Thymus (tissue), 11 donors: ENCODE data around the gene YBX2. TPM values are rescaled to one million over a fixed set of nuclear protein-coding genes. Genes with fewer than 3 reads are reported as not detected.

Experiments
- DNase-seq, 9 donors: peaks; one replicate each; pipeline ENCODE4 v3.0.0-alpha.2; 2013; ENCODE audit warnings: low spot score in 9 of 9, low read depth in 6 of 9, missing footprints in 1 of 9
- H3K27ac ChIP-seq, 2 donors: one replicate each; pipeline ENCODE4 v1.5.1; 2013; ENCODE audit warnings: control low read depth in 1 of 2, low read depth in 1 of 2, low read length in 1 of 2, mild to moderate bottlenecking in 1 of 2, moderate library complexity in 1 of 2
- H3K27me3 ChIP-seq, 2 donors: one replicate each; pipeline ENCODE4 v1.5.1; 2013; ENCODE audit warnings: low read length in 1 of 2; ENCODE audit not compliant: control insufficient read depth in 2 of 2, insufficient read depth in 1 of 2
- H3K36me3 ChIP-seq, 2 donors: one replicate each; pipeline ENCODE4 v1.5.1; 2013; ENCODE audit warnings: low read length in 1 of 2, mild to moderate bottlenecking in 1 of 2, moderate library complexity in 1 of 2; ENCODE audit not compliant: control insufficient read depth in 2 of 2, insufficient read depth in 2 of 2
- H3K4me1 ChIP-seq, 2 donors: one replicate each; pipeline ENCODE4 v1.5.1; 2013; ENCODE audit warnings: low read length in 2 of 2; ENCODE audit not compliant: control insufficient read depth in 2 of 2, insufficient read depth in 2 of 2
- H3K4me3 ChIP-seq, 2 donors: one replicate each; pipeline ENCODE4 v1.5.1; 2013; ENCODE audit warnings: low read length in 2 of 2, control low read depth in 1 of 2, mild to moderate bottlenecking in 1 of 2
- H3K9me3 ChIP-seq, 2 donors: one replicate each; pipeline ENCODE4 v1.5.1; 2013; ENCODE audit warnings: low read length in 1 of 2, mild to moderate bottlenecking in 1 of 2; ENCODE audit not compliant: control insufficient read depth in 2 of 2, insufficient read depth in 1 of 2
- WGBS: extraction: QIAGEN DNeasy Blood & Tissue Kit; methylation state at CpG from one replicate; pipeline ENCODE4 v1.1.7; 2013; 5-methylcytosine and 5-hydroxymethylcytosine counted together
- polyA plus RNA-seq: library from polyadenylated mRNA; stranded (reverse); fragments of 200-250 nt; gene quantifications from one replicate; pipeline ENCODE4 v1.2.3, GENCODE V29; 2013
- total RNA-seq: library from RNA; stranded (reverse); fragments of 120-200 nt; gene quantifications from one replicate; pipeline ENCODE4 v1.2.4, GENCODE V29; 2013
- donor health status: healthy.

The YBX2 gene
- total and polyA plus RNA-seq, 2 donors, result 0.48 to 0.66 TPM

- 94% methylated on average over 11 of the region's 11 CpGs for WGBS
- peaks cover 29 to 85% of the 10 kb centered on the region in 2 donors for H3K27me3 ChIP-seq
Observed at GRCh38 chr17:7293159-7293558, 1.3 kb downstream of the YBX2 start.

GRCh38 chr17:7292729-7293128, 1.7 kb downstream of the YBX2 start:
- no peak for DNase-seq
- Histone ChIP-seq H3K4me1 (peaks cover 24 to 38% of the 10 kb centered on the region in 2 donors), H3K27ac (no peak overlapping the region), H3K27me3 (peaks cover 29 to 87% of the 10 kb centered on the region in 2 donors), H3K9me3 (no peaks in the 10 kb centered on the region), H3K4me3 (no peak overlapping the region), H3K36me3 (no peaks in the 10 kb centered on the region)
- 46% methylated on average over 6 of the region's 6 CpGs for WGBS

More at GRCh38 chr17:7293159-7293558, 1.3 kb downstream of the YBX2 start:
- H3K9me3 ChIP-seq, result no peaks in the 10 kb centered on the region
- H3K36me3 ChIP-seq, result no peaks in the 10 kb centered on the region
- H3K27ac ChIP-seq, result no peak overlapping the region
- peaks cover 24 to 38% of the 10 kb centered on the region in 2 donors for H3K4me1 ChIP-seq
- DNase-seq, result no peak
- H3K4me3 ChIP-seq, result no peak overlapping the region

- Histone ChIP-seq H3K27ac (no peak overlapping the region), H3K27me3 (peaks cover 29 to 90% of the 10 kb centered on the region in 2 donors), H3K9me3 (no peaks in the 10 kb centered on the region), H3K4me1 (peaks cover 24 to 38% of the 10 kb centered on the region in 2 donors), H3K4me3 (no peak overlapping the region), H3K36me3 (no peaks in the 10 kb centered on the region)
- DNase-seq, result no peak
- WGBS, result 95% methylated on average over 2 of the region's 2 CpGs
Observed at GRCh38 chr17:7292194-7292593, 2.2 kb downstream of the YBX2 start.

GRCh38 chr17:7290685-7291084, 3.8 kb downstream of the YBX2 start:
- 95% methylated on average over 11 of the region's 11 CpGs for WGBS
- no peak for DNase-seq
- no peaks in the 10 kb centered on the region for H3K9me3 ChIP-seq

GRCh38 chr17:7290166-7290565, 4.3 kb downstream of the YBX2 start:
- 96% methylated on average over 19 of the region's 19 CpGs for WGBS
- Histone ChIP-seq H3K4me3 (no peak overlapping the region), H3K36me3 (no peaks in the 10 kb centered on the region), H3K9me3 (no peaks in the 10 kb centered on the region), H3K4me1 (peaks cover 14 to 23% of the 10 kb centered on the region in 2 donors), H3K27me3 (peaks cover 27 to 88% of the 10 kb centered on the region in 2 donors), H3K27ac (no peak overlapping the region)
- DNase-seq, result no peak

More at GRCh38 chr17:7290685-7291084, 3.8 kb downstream of the YBX2 start:
- H3K4me1 ChIP-seq, result peaks cover 16 to 27% of the 10 kb centered on the region in 2 donors
- no peak overlapping the region for H3K27ac ChIP-seq
- no peaks in the 10 kb centered on the region for H3K36me3 ChIP-seq
- H3K4me3 ChIP-seq, result no peak overlapping the region
- peaks cover 28 to 88% of the 10 kb centered on the region in 2 donors for H3K27me3 ChIP-seq

GRCh38 chr17:7289256-7290032, 5.0 kb downstream of the YBX2 start:
- Histone ChIP-seq H3K27me3 (peaks cover 27 to 89% of the 10 kb centered on the region in 2 donors), H3K27ac (no peak overlapping the region), H3K4me1 (peaks cover 8 to 17% of the 10 kb centered on the region in 2 donors), H3K9me3 (no peaks in the 10 kb centered on the region), H3K4me3 (no peak overlapping the region), H3K36me3 (no peaks in the 10 kb centered on the region)
- no peak for DNase-seq
- WGBS, result 92% methylated on average over 18 of the region's 18 CpGs

GRCh38 chr17:7285679-7286078, 8.8 kb downstream of the YBX2 start:
- WGBS, result 98% methylated on average over 12 of the region's 12 CpGs
- peaks cover 19% of the 10 kb centered on the region in 2 donors for H3K4me1 ChIP-seq
- no peaks in the 10 kb centered on the region for H3K36me3 ChIP-seq
- DNase-seq, result no peak
- H3K9me3 ChIP-seq, result peaks cover 0 to 12% of the 10 kb centered on the region in 2 donors
- H3K27ac ChIP-seq, result no peak overlapping the region
- H3K27me3 ChIP-seq, result peaks cover 34 to 90% of the 10 kb centered on the region in 2 donors
- no peak overlapping the region for H3K4me3 ChIP-seq

GRCh38 chr17:7284911-7285310, 9.5 kb downstream of the YBX2 start:
- DNase-seq, result no peak
- peaks cover 19 to 24% of the 10 kb centered on the region in 2 donors for H3K4me1 ChIP-seq
- no peak overlapping the region for H3K27ac ChIP-seq
- no peaks in the 10 kb centered on the region for H3K36me3 ChIP-seq
- no peak overlapping the region for H3K4me3 ChIP-seq
- peaks cover 33 to 90% of the 10 kb centered on the region in 2 donors for H3K27me3 ChIP-seq
- H3K9me3 ChIP-seq, result peaks cover 0 to 13% of the 10 kb centered on the region in 2 donors
- 98% methylated on average over 16 of the region's 16 CpGs for WGBS

- Histone ChIP-seq H3K36me3 (no peaks in the 10 kb centered on the region), H3K27ac (no peak overlapping the region), H3K9me3 (peaks cover 0 to 13% of the 10 kb centered on the region in 2 donors), H3K4me1 (peaks cover 19 to 24% of the 10 kb centered on the region in 2 donors), H3K4me3 (no peak overlapping the region), H3K27me3 (peaks cover 33 to 88% of the 10 kb centered on the region in 2 donors)
- no peak for DNase-seq
- WGBS, result 84% methylated on average over 18 of the region's 18 CpGs
Observed at GRCh38 chr17:7283471-7284216, 10.8 kb downstream of the YBX2 start.
